Chondrocyte (in vitro differentiated cells): ENCODE results near the gene LRRC4C. TPM values are rescaled to one million over a fixed set of nuclear protein-coding genes. Genes with fewer than 3 reads are reported as not detected.

Experiments
- DNase-seq: peaks from one replicate; pipeline ENCODE4 v3.0.0; 2021; ENCODE audit warnings: mixed read lengths, low spot score
- H3K27ac Mint-ChIP-seq: one replicate; pipeline ENCODE4 v1.8.0; 2021; ENCODE audit warnings: mild to moderate bottlenecking, moderate library complexity, mixed read lengths; ENCODE audit not compliant: unreplicated experiment
- H3K27me3 Mint-ChIP-seq: 2 replicates; pipeline ENCODE4 v1.8.0; 2021; ENCODE audit warnings: low read depth, mixed read lengths
- H3K36me3 Mint-ChIP-seq: 2 replicates; pipeline ENCODE4 v1.8.0; 2021; ENCODE audit warnings: low read depth, mixed read lengths
- H3K4me1 Mint-ChIP-seq: 2 replicates; pipeline ENCODE4 v1.8.0; 2021; ENCODE audit warnings: low read depth, mild to moderate bottlenecking, mixed read lengths
- H3K4me3 Mint-ChIP-seq: one replicate; pipeline ENCODE4 v1.8.0; 2021; ENCODE audit warnings: mild to moderate bottlenecking, moderate library complexity, mixed read lengths; ENCODE audit not compliant: unreplicated experiment
- H3K9me3 Mint-ChIP-seq: 2 replicates; pipeline ENCODE4 v1.8.0; 2021; ENCODE audit warnings: low read depth, mixed read lengths
- total RNA-seq: library from RNA; stranded (reverse); gene quantifications from 3 replicates; pipeline ENCODE4 v1.2.1, GENCODE V29; 2021
- TF ChIP-seq, protein P1 (sequence below): fragments of 200-600 bp; sonication (generic); IDR thresholded peaks from 2 replicates; pipeline ENCODE4 v1.5.0; 2021; ENCODE audit warnings: antibody characterized with exemption, mild to moderate bottlenecking, moderate library complexity

Gene LRRC4C
- total RNA-seq, 1 donor from 2014 or later: 0.72 TPM

DNA sequence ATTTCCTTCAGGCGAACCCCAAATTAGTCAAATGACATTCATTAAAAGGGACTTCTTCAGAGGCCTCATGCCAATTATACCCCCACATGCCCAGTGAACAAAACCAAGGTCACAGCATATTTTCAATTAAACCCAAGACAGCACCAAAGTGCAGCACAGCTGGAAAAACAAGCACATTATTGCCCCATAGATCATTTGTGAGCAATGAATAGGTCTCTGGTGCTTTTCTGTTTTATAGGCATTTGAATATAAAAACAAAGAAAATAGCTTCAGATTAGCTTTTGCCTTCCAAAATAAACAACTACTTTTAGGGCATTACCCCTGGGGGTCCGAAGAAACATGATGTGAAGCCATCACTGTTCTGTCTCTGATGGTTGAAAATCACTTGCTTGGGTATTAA is 1319.9 kb downstream of the LRRC4C start:
- H3K9me3 Mint-ChIP-seq: no peaks in the 10 kb centered on the region
- no peak overlapping the region for H3K4me3 Mint-ChIP-seq
- H3K27me3 Mint-ChIP-seq: no peaks in the 10 kb centered on the region
- TF ChIP-seq, protein P1, sequence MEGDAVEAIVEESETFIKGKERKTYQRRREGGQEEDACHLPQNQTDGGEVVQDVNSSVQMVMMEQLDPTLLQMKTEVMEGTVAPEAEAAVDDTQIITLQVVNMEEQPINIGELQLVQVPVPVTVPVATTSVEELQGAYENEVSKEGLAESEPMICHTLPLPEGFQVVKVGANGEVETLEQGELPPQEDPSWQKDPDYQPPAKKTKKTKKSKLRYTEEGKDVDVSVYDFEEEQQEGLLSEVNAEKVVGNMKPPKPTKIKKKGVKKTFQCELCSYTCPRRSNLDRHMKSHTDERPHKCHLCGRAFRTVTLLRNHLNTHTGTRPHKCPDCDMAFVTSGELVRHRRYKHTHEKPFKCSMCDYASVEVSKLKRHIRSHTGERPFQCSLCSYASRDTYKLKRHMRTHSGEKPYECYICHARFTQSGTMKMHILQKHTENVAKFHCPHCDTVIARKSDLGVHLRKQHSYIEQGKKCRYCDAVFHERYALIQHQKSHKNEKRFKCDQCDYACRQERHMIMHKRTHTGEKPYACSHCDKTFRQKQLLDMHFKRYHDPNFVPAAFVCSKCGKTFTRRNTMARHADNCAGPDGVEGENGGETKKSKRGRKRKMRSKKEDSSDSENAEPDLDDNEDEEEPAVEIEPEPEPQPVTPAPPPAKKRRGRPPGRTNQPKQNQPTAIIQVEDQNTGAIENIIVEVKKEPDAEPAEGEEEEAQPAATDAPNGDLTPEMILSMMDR: no peak
- H3K36me3 Mint-ChIP-seq: no peaks in the 10 kb centered on the region
- H3K4me1 Mint-ChIP-seq: no peaks in the 10 kb centered on the region
- no peak for DNase-seq
- no peak overlapping the region for H3K27ac Mint-ChIP-seq

DNA sequence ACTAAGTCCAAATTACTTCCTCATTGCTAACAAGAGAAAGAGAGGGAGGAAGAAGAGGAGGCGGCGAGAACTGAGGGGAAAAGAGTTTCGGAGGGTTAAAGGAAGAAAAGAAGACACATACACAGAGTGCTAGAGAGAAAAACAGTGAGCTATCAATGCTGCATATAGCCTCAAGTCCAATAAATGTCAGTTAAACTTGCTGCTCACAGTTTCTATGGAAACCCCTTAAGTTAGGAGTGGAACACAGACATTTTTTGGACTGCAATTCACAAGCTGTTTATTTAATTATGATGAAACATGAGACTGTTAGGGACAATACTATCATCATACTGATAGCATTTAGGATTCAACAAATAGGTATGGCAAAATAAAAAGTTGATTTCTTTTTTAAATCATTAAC is 1320.4 kb downstream of the LRRC4C start:
- TF ChIP-seq, protein P1: no peak
- no peak for DNase-seq
- no peaks in the 10 kb centered on the region for H3K27me3 Mint-ChIP-seq
- H3K4me3 Mint-ChIP-seq: no peak overlapping the region
- H3K4me1 Mint-ChIP-seq: no peaks in the 10 kb centered on the region
- no peaks in the 10 kb centered on the region for H3K36me3 Mint-ChIP-seq
- no peak overlapping the region for H3K27ac Mint-ChIP-seq
- H3K9me3 Mint-ChIP-seq: no peaks in the 10 kb centered on the region

DNA sequence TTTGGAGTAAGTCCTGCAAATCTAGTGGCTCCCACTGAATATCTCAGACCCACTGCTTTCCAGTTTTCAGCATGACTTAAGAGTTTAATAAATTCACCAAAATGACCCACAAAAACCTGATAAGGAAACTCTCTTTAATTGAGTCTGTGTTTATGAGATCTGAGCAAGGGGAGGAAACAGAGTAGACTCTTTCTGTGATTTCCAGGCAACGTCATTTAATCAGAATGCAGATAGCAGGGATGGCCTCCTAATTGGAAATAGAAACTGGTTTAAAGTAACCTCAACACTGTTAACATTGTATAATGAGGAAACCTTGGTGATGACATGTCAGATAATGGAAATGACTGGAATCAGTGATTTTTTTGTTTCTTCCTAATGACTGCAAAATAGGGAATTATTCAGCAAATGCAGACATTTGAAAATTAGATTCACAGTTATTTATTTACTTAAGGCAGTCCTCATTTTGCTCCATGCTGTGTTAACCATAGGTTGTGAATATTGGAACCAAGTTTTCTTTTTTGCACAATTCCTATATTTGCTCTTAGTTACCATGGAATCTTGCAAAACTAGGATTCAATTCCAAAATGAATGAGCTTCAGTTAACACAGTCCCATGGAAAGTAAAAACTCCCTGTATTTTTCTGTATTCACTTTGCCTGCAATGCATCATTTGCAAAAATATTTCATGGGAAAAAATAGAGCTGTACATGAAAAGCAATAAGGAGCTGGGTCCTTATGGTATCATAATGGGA is 1324.5 kb downstream of the LRRC4C start:
- Mint-ChIP-seq H3K4me1 (no peaks in the 10 kb centered on the region), H3K27ac (no peak overlapping the region), H3K9me3 (no peaks in the 10 kb centered on the region), H3K36me3 (no peaks in the 10 kb centered on the region), H3K4me3 (no peak overlapping the region), H3K27me3 (peaks cover 11% of the 10 kb centered on the region)
- DNase-seq: no peak
- TF ChIP-seq, protein P1: no peak

DNA sequence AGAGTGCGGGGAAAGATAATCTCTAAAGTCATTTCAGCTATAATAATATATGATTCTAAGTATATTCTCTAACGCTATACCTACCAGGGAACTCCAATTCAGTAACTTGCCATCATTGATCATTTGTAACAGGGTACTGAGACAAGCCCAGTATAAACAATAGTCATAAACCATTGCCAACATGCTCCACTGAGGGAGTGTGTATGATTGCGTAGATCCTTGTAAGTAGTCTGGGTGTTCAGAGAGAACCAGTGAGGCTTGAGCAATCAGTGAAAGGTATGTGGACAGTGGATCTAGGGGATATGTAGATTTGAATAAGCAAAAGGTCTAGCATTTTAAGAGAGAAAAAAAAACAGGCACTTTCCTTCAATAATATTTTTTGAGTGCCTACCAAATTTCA is 1326.0 kb downstream of the LRRC4C start:
- Mint-ChIP-seq H3K36me3 (no peaks in the 10 kb centered on the region), H3K9me3 (no peaks in the 10 kb centered on the region), H3K27ac (no peak overlapping the region), H3K27me3 (peaks cover 14% of the 10 kb centered on the region), H3K4me3 (no peak overlapping the region), H3K4me1 (no peaks in the 10 kb centered on the region)
- no peak for DNase-seq
- TF ChIP-seq, protein P1: no peak

DNA sequence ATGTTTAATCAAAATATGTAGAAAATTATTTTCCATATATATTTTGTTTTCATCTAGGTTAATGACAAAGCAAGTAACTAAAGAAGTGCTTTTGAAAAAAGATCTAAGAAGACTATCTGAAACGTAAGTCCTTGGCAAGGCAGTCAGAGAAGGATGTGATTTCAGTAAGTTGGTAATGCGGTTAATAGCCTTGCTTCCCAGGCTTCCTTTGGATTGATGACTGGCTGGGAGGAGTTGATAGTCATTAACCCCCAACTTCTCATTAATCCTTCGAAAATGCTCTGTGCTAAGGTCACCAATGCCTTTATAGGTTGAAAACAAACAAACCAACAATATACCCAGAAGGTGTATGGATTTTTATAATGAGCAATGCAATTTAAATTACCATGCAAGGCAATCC is 1326.5 kb downstream of the LRRC4C start:
- TF ChIP-seq, protein P1: no peak
- no peaks in the 10 kb centered on the region for H3K36me3 Mint-ChIP-seq
- no peaks in the 10 kb centered on the region for H3K9me3 Mint-ChIP-seq
- H3K27ac Mint-ChIP-seq: no peak overlapping the region
- no peaks in the 10 kb centered on the region for H3K4me1 Mint-ChIP-seq
- peaks cover 16% of the 10 kb centered on the region for H3K27me3 Mint-ChIP-seq
- H3K4me3 Mint-ChIP-seq: no peak overlapping the region
- no peak for DNase-seq
